ENCODE measurements around the gene TSPAN2.
A peak's percentile ranks its signal among the peaks of the same experiment; 100 is the strongest.

Gene TSPAN2

GRCh38 chr1:115112496-115113375 lies 23.4 kb upstream of the TSPAN2 start:
- H3K27me3 ChIP-seq (replicated peaks): no peaks in the 10 kb centered on the region
- no peak overlapping the region for H3K27ac ChIP-seq
- in situ Hi-C loops (cut with HindIII; ENCODE audit: low pct_ligation_motif_present, low sequenced_read_pairs): no loop called here
- DNase-seq: no peak
- H3K36me3 ChIP-seq (replicated peaks): no peaks in the 10 kb centered on the region
- TF ChIP-seq CTCF (IDR thresholded peaks at IDR 0.05; ENCODE audit: low read depth, low read length, missing control alignments): peak; percentile 94
- no peak overlapping the region for H3K4me3 ChIP-seq (ENCODE audit: low read depth, low read length)

- DNase-seq: no peak
- H3K36me3 ChIP-seq (replicated peaks): no peaks in the 10 kb centered on the region
- TF ChIP-seq CTCF (IDR thresholded peaks at IDR 0.05; ENCODE audit: low read depth, low read length, missing control alignments): no peak
- H3K4me3 ChIP-seq (ENCODE audit: low read depth, low read length): no peak overlapping the region
- in situ Hi-C loops (cut with HindIII; ENCODE audit: low pct_ligation_motif_present, low sequenced_read_pairs): no loop called here
- no peak overlapping the region for H3K27ac ChIP-seq
- H3K27me3 ChIP-seq (replicated peaks): no peaks in the 10 kb centered on the region
Observed at GRCh38 chr1:115107516-115108260, 18.4 kb upstream of the TSPAN2 start.

GRCh38 chr1:115105831-115106230 lies 16.5 kb upstream of the TSPAN2 start:
- Histone ChIP-seq H3K27me3 (replicated peaks) (no peaks in the 10 kb centered on the region), H3K4me3 (ENCODE audit: low read depth, low read length) (no peak overlapping the region), H3K27ac (no peak overlapping the region), H3K36me3 (replicated peaks) (no peaks in the 10 kb centered on the region)
- in situ Hi-C loops (cut with HindIII; ENCODE audit: low pct_ligation_motif_present, low sequenced_read_pairs): no loop called here
- no peak for TF ChIP-seq CTCF (IDR thresholded peaks at IDR 0.05; ENCODE audit: low read depth, low read length, missing control alignments)
- DNase-seq: no peak

- Histone ChIP-seq H3K4me3 (ENCODE audit: low read depth, low read length) (no peak overlapping the region), H3K27ac (no peak overlapping the region), H3K27me3 (replicated peaks) (no peaks in the 10 kb centered on the region), H3K36me3 (replicated peaks) (no peaks in the 10 kb centered on the region)
- in situ Hi-C loops (cut with HindIII; ENCODE audit: low pct_ligation_motif_present, low sequenced_read_pairs): no loop called here
- no peak for TF ChIP-seq CTCF (IDR thresholded peaks at IDR 0.05; ENCODE audit: low read depth, low read length, missing control alignments)
- no peak for DNase-seq
Observed at GRCh38 chr1:115099693-115100050, 10.4 kb upstream of the TSPAN2 start.

- DNase-seq: peak; percentile 36
- in situ Hi-C loops (cut with HindIII; ENCODE audit: low pct_ligation_motif_present, low sequenced_read_pairs): no loop called here
- Histone ChIP-seq H3K36me3 (replicated peaks) (no peaks in the 10 kb centered on the region), H3K27ac (no peak overlapping the region), H3K4me3 (ENCODE audit: low read depth, low read length) (peak overlapping the region; percentile 16), H3K27me3 (replicated peaks) (no peaks in the 10 kb centered on the region)
- TF ChIP-seq CTCF (IDR thresholded peaks at IDR 0.05; ENCODE audit: low read depth, low read length, missing control alignments): no peak
Observed at GRCh38 chr1:115098979-115099692, 9.8 kb upstream of the TSPAN2 start.

All from brain microvascular endothelial cell (primary cell).